Activated B cell treated with CpG ODN at 0.5 μM for 24 hours (primary cell): ENCODE results near the gene MGME1. TPM values are rescaled to one million over a fixed set of nuclear protein-coding genes. Genes with fewer than 3 reads are reported as not detected.

Source experiments
- ATAC-seq: fragments of 200-7000 bp; cut with Tn5 transposase; one replicate; pipeline ENCODE4 v1.10.0; 2021; ENCODE audit warnings: low read depth, mild to moderate bottlenecking, moderate library complexity
- CTCF ChIA-PET: fragments of 350-600 bp; sonication (Branson Sonifier 250); formaldehyde crosslinking; loops from one replicate; lab custom pipeline; 2021; ENCODE audit warnings: antibody characterized with exemption; lab: Charles Lee
- POLR2A ChIA-PET: fragments of 350-600 bp; sonication (Branson Sonifier 250); formaldehyde crosslinking; loops from one replicate; lab custom pipeline; 2021; ENCODE audit warnings: antibody characterized with exemption; lab: Charles Lee
- DNase-seq: peaks from one replicate; pipeline ENCODE4 v3.0.0; 2022
- H3K27ac Mint-ChIP-seq: one replicate; pipeline ENCODE4 v1.8.0; 2020; ENCODE audit warnings: mixed read lengths
- H3K27me3 Mint-ChIP-seq: one replicate; pipeline ENCODE4 v1.8.0; 2021; ENCODE audit warnings: mixed read lengths
- H3K36me3 Mint-ChIP-seq: one replicate; pipeline ENCODE4 v1.8.0; 2021; ENCODE audit warnings: low read depth, mixed read lengths
- H3K4me1 Mint-ChIP-seq: one replicate; pipeline ENCODE4 v1.8.0; 2021; ENCODE audit warnings: mixed read lengths
- H3K4me3 Mint-ChIP-seq: one replicate; pipeline ENCODE4 v1.8.0; 2020; ENCODE audit warnings: mild to moderate bottlenecking, mixed read lengths
- H3K9me3 Mint-ChIP-seq: one replicate; pipeline ENCODE4 v1.8.0; 2020; ENCODE audit warnings: mixed read lengths
- CTCF ChIP-seq: fragments of 200-600 bp; IDR thresholded peaks from one replicate; pipeline ENCODE4 v1.8.0; 2022; ENCODE audit warnings: antibody characterized with exemption, mild to moderate bottlenecking
- intact Hi-C: fragments of 100-400 bp; cut with micrococcal nuclease; formaldehyde crosslinking; loops from one replicate; pipeline ENCODE4 v1.15.1; 2024
- total RNA-seq: library from RNA; stranded (reverse); gene quantifications from 2 replicates; pipeline ENCODE4 v1.2.3, GENCODE V29; 2022

Gene MGME1
- total RNA-seq, 1 donor from 2014 or later: 19.0 TPM

- ChIA-PET POLR2A (no interaction called here), CTCF (interaction anchor here (2.5 kb wide), 1 partner anchor 10 kb away, joined by 12 read pairs; no protein-coding TSS in a partner anchor)
- TF ChIP-seq CTCF: no peak
- Mint-ChIP-seq H3K9me3 (no peaks in the 10 kb centered on the region), H3K4me1 (peaks cover 33% of the 10 kb centered on the region), H3K36me3 (no peaks in the 10 kb centered on the region), H3K27ac (peak overlapping the region; percentile 12), H3K27me3 (no peaks in the 10 kb centered on the region), H3K4me3 (no peak overlapping the region)
- no peak for DNase-seq
- intact Hi-C loops: no loop called here
- no peak for ATAC-seq
Measured at GRCh38 chr20:18006684-18007083, 37.9 kb downstream of the MGME1 start.

GRCh38 chr20:18007534-18008292 is 38.9 kb downstream of the MGME1 start:
- ChIA-PET POLR2A (interaction anchor here (0.7 kb wide), 1 partner anchor 9 kb away, joined by 4 read pairs; no protein-coding TSS in a partner anchor), CTCF (no interaction called here)
- DNase-seq: no peak
- Mint-ChIP-seq H3K27ac (no peak overlapping the region), H3K36me3 (no peaks in the 10 kb centered on the region), H3K4me3 (no peak overlapping the region), H3K4me1 (peaks cover 33% of the 10 kb centered on the region), H3K9me3 (no peaks in the 10 kb centered on the region), H3K27me3 (no peaks in the 10 kb centered on the region)
- intact Hi-C loops: no loop called here
- ATAC-seq: no peak
- no peak for TF ChIP-seq CTCF

GRCh38 chr20:18009116-18009515 is 40.3 kb downstream of the MGME1 start:
- Mint-ChIP-seq H3K9me3 (no peaks in the 10 kb centered on the region), H3K36me3 (no peaks in the 10 kb centered on the region), H3K4me3 (no peak overlapping the region), H3K27ac (no peak overlapping the region), H3K27me3 (no peaks in the 10 kb centered on the region), H3K4me1 (peaks cover 21% of the 10 kb centered on the region)
- DNase-seq: no peak
- ChIA-PET POLR2A (no interaction called here), CTCF (no interaction called here)
- ATAC-seq: no peak
- intact Hi-C loops: no loop called here
- TF ChIP-seq CTCF: no peak

GRCh38 chr20:18011482-18011881 is 42.7 kb downstream of the MGME1 start:
- no peak overlapping the region for H3K4me3 Mint-ChIP-seq
- intact Hi-C loops: no loop called here
- H3K36me3 Mint-ChIP-seq: no peaks in the 10 kb centered on the region
- H3K9me3 Mint-ChIP-seq: no peaks in the 10 kb centered on the region
- no peak overlapping the region for H3K27ac Mint-ChIP-seq
- no peak for TF ChIP-seq CTCF
- POLR2A ChIA-PET: no interaction called here
- no peaks in the 10 kb centered on the region for H3K4me1 Mint-ChIP-seq
- no peak for ATAC-seq
- no peak for DNase-seq
- no peaks in the 10 kb centered on the region for H3K27me3 Mint-ChIP-seq
- CTCF ChIA-PET: no interaction called here

GRCh38 chr20:18011951-18012645 is 43.3 kb downstream of the MGME1 start:
- no peaks in the 10 kb centered on the region for H3K27me3 Mint-ChIP-seq
- intact Hi-C loops: no loop called here
- ChIA-PET CTCF (no interaction called here), POLR2A (no interaction called here)
- TF ChIP-seq CTCF: no peak
- H3K9me3 Mint-ChIP-seq: no peaks in the 10 kb centered on the region
- no peaks in the 10 kb centered on the region for H3K36me3 Mint-ChIP-seq
- DNase-seq (no peak), ATAC-seq (no peak)
- H3K4me3 Mint-ChIP-seq: no peak overlapping the region
- H3K27ac Mint-ChIP-seq: no peak overlapping the region
- no peaks in the 10 kb centered on the region for H3K4me1 Mint-ChIP-seq
